ENCODE measurements around the gene GPI. TPM values are rescaled to one million over a fixed set of nuclear protein-coding genes. Genes with fewer than 3 reads are reported as not detected.

GPI gene
- total and polyA plus RNA-seq, 2 of the 13 experiments (the other 11 are each of a cell fraction or from before 2014, with no cell fraction given), result 147 to 167 TPM

DNA sequence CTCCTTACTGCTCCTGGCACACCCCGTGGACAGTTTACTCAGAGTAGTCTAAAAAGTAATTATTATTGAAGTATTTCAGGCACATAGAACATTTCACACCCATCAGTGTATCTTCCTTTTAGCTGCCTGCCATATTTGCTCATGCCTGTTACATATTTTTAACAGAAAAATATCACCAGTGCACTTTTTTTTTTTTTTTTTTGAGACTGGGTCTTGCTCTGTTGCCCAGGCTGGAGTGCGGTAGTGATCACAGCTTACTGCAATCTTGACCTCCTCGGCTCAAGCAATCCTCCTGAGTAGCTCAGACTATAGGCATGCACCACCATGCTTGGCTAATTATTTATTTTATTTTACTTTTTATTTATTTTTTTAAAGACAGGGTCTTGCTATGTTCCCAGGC is 40.7 kb upstream of the GPI start:
- peaks cover 9% of the 10 kb centered on the region for H3K4me1 ChIP-seq (ENCODE audit: insufficient read depth, low read length)
- H4K20me1 ChIP-seq (ENCODE audit: insufficient read depth, low read length), result no peaks in the 10 kb centered on the region
- no peak overlapping the region for H3K27ac ChIP-seq (ENCODE audit: extremely low read length, insufficient read depth, low read length)
- no peaks in the 10 kb centered on the region for H3K27me3 ChIP-seq (ENCODE audit: control insufficient read depth in 1 of 2, insufficient read depth in 2 of 2, low read length in 2 of 2)
- no peak overlapping the region for H3K4me3 ChIP-seq (replicated peaks in 1 of 3; ENCODE audit: insufficient read depth in 1 of 3, low read depth in 2 of 3, low read length in 3 of 3)
- H3K9ac ChIP-seq (ENCODE audit: insufficient read depth, low read depth, low read length), result no peak overlapping the region
- H3K79me2 ChIP-seq (ENCODE audit: insufficient read depth, low read length), result no peaks in the 10 kb centered on the region
- BruUV-seq (replicated peaks), result no TSS peak
- H3K36me3 ChIP-seq (replicated peaks in 1 of 2; ENCODE audit: control insufficient read depth in 1 of 2, insufficient read depth in 2 of 2, low read length in 2 of 2), result peaks cover 17 to 59% of the 10 kb centered on the region in 2 experiments
- DNase-seq (ENCODE audit: low spot score) (no peak), FAIRE-seq (no peak), ATAC-seq (no peak)
- WGBS (ENCODE audit: low lambda C conversion rate), result 94% methylated on average over 3 of the region's 3 CpGs
- H3K9me3 ChIP-seq (ENCODE audit: low read length), result no peaks in the 10 kb centered on the region
- H2AFZ ChIP-seq (ENCODE audit: low read length), result no peak overlapping the region
- ChIA-PET CTCF (ENCODE audit: low intra/inter-chr PET ratio, low total read pairs) (no interaction called here), POLR2A (no interaction called here)
- intact Hi-C loops (cut with micrococcal nuclease; ENCODE audit: unreplicated experiment), result no loop called here
- no peak overlapping the region for H3K4me2 ChIP-seq (ENCODE audit: low read depth, low read length)
- in situ Hi-C loops (cut with HindIII; ENCODE audit: extremely low pct_ligation_motif_present, low pct_unique_long_range_greater_than_20kb), result no loop called here
- TF ChIP-seq TBL1XR1 (IDR thresholded peaks at IDR 0.05; ENCODE audit: borderline replicate concordance, low read length, partially characterized antibody) (no peak), ATM (IDR thresholded peaks at IDR 0.05; ENCODE audit: borderline replicate concordance) (no peak)

DNA sequence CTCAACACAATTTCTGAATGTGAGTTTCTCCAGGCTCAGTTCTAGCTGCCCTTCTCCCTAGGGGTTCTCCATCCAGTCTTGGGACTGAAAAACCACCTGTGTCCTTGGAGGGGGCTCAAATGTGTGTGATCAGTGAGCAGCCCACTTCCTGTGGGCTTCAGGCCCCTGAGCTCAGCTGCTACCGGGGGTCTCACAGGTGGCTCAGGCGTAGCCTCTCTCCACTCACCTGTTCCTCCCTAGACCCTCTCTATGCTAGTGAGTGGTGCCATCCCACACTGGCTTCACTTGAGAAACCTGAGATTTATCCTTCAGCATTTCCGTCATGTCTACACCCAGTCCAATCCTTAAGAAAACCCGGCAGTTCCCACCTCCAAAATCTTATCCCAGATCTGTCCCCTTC is 39.8 kb upstream of the GPI start:
- ATAC-seq (no peak), FAIRE-seq (no peak), DNase-seq (ENCODE audit: low spot score) (no peak)
- intact Hi-C loops (cut with micrococcal nuclease; ENCODE audit: unreplicated experiment) (no loop called here), in situ Hi-C loops (cut with HindIII; ENCODE audit: extremely low pct_ligation_motif_present, low pct_unique_long_range_greater_than_20kb) (no loop called here)
- no peaks in the 10 kb centered on the region for H4K20me1 ChIP-seq (ENCODE audit: insufficient read depth, low read length)
- H2AFZ ChIP-seq (ENCODE audit: low read length), result no peak overlapping the region
- no peak overlapping the region for H3K9ac ChIP-seq (ENCODE audit: insufficient read depth, low read depth, low read length)
- no TSS peak for BruUV-seq (replicated peaks)
- H3K9me3 ChIP-seq (ENCODE audit: low read length), result no peaks in the 10 kb centered on the region
- H3K36me3 ChIP-seq (replicated peaks in 1 of 2; ENCODE audit: control insufficient read depth in 1 of 2, insufficient read depth in 2 of 2, low read length in 2 of 2), result peaks cover 22 to 62% of the 10 kb centered on the region in 2 experiments
- no peak overlapping the region for H3K4me2 ChIP-seq (ENCODE audit: low read depth, low read length)
- no peaks in the 10 kb centered on the region for H3K27me3 ChIP-seq (ENCODE audit: control insufficient read depth in 1 of 2, insufficient read depth in 2 of 2, low read length in 2 of 2)
- over 99% methylated on average over 4 of the region's 4 CpGs for WGBS (ENCODE audit: low lambda C conversion rate)
- peaks cover 9% of the 10 kb centered on the region for H3K4me1 ChIP-seq (ENCODE audit: insufficient read depth, low read length)
- ChIA-PET POLR2A (no interaction called here), CTCF (ENCODE audit: low intra/inter-chr PET ratio, low total read pairs) (no interaction called here)
- no peak overlapping the region for H3K4me3 ChIP-seq (replicated peaks in 1 of 3; ENCODE audit: insufficient read depth in 1 of 3, low read depth in 2 of 3, low read length in 3 of 3)
- no peak overlapping the region for H3K27ac ChIP-seq (ENCODE audit: extremely low read length, insufficient read depth, low read length)
- no peaks in the 10 kb centered on the region for H3K79me2 ChIP-seq (ENCODE audit: insufficient read depth, low read length)
- no peak for TF ChIP-seq CBX2 (IDR thresholded peaks at IDR 0.05; ENCODE audit: low read depth, low read length)
- no peak for TF ChIP-seq CBX2 (CRISPR knock-in tag; IDR thresholded peaks at IDR 0.05; ENCODE audit: low read depth)
- TF ChIP-seq, protein P1, sequence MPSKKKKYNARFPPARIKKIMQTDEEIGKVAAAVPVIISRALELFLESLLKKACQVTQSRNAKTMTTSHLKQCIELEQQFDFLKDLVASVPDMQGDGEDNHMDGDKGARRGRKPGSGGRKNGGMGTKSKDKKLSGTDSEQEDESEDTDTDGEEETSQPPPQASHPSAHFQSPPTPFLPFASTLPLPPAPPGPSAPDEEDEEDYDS (CRISPR knock-in tag; IDR thresholded peaks at IDR 0.05), result no peak
- TF ChIP-seq ZNF841 (CRISPR knock-in tag; IDR thresholded peaks at IDR 0.05; ENCODE audit: borderline replicate concordance), result no peak
- no peak for TF ChIP-seq ZNF264 (CRISPR knock-in tag; IDR thresholded peaks at IDR 0.05)
- no peak for TF ChIP-seq NPAS2 (CRISPR knock-in tag; IDR thresholded peaks at IDR 0.05; ENCODE audit: borderline replicate concordance)
- TF ChIP-seq KDM2A (CRISPR knock-in tag; IDR thresholded peaks at IDR 0.05; ENCODE audit: borderline replicate concordance, low read depth), result no peak
- TF ChIP-seq, protein P2, sequence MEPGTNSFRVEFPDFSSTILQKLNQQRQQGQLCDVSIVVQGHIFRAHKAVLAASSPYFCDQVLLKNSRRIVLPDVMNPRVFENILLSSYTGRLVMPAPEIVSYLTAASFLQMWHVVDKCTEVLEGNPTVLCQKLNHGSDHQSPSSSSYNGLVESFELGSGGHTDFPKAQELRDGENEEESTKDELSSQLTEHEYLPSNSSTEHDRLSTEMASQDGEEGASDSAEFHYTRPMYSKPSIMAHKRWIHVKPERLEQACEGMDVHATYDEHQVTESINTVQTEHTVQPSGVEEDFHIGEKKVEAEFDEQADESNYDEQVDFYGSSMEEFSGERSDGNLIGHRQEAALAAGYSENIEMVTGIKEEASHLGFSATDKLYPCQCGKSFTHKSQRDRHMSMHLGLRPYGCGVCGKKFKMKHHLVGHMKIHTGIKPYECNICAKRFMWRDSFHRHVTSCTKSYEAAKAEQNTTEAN (CRISPR knock-in tag; conservative IDR thresholded peaks at IDR 0.05), result no peak
- TF ChIP-seq, protein P3, sequence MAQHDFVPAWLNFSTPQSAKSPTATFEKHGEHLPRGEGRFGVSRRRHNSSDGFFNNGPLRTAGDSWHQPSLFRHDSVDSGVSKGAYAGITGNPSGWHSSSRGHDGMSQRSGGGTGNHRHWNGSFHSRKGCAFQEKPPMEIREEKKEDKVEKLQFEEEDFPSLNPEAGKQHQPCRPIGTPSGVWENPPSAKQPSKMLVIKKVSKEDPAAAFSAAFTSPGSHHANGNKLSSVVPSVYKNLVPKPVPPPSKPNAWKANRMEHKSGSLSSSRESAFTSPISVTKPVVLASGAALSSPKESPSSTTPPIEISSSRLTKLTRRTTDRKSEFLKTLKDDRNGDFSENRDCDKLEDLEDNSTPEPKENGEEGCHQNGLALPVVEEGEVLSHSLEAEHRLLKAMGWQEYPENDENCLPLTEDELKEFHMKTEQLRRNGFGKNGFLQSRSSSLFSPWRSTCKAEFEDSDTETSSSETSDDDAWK (CRISPR knock-in tag; IDR thresholded peaks at IDR 0.05), result no peak
- no peak for TF ChIP-seq MAF1 (CRISPR knock-in tag; IDR thresholded peaks at IDR 0.05; ENCODE audit: borderline replicate concordance)
- TF ChIP-seq RFX5 (IDR thresholded peaks at IDR 0.05; ENCODE audit: low read depth, low read length), result no peak
- TF ChIP-seq SRY (CRISPR knock-in tag; IDR thresholded peaks at IDR 0.05), result no peak
- TF ChIP-seq ZSCAN9 (CRISPR knock-in tag; IDR thresholded peaks at IDR 0.05; ENCODE audit: borderline replicate concordance), result no peak
- TF ChIP-seq, protein P4, sequence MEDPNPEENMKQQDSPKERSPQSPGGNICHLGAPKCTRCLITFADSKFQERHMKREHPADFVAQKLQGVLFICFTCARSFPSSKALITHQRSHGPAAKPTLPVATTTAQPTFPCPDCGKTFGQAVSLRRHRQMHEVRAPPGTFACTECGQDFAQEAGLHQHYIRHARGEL (CRISPR knock-in tag; IDR thresholded peaks at IDR 0.05), result no peak
- TF ChIP-seq ZNF839 (CRISPR knock-in tag; IDR thresholded peaks at IDR 0.05; ENCODE audit: borderline replicate concordance), result no peak
- no peak for TF ChIP-seq ZNF460 (CRISPR knock-in tag; IDR thresholded peaks at IDR 0.05; ENCODE audit: borderline replicate concordance)
